MCF 10A (cell line): Measurements from ENCODE around the gene PLVAP. TPM values are rescaled to one million over a fixed set of nuclear protein-coding genes. Genes with fewer than 3 reads are reported as not detected.

Experiments
- BruUV-seq: library from RNA; stranded (reverse); fragments of 400-500 nt; replicated peaks from 2 replicates; lab custom pipeline; 2021; lab: Mats Ljungman, UMichigan
- CTCF ChIA-PET: fragments of 300-600 bp; sonication (Branson Sonifier 250); formaldehyde crosslinking; extraction: SDS; loops from one replicate; lab custom pipeline; 2021; ENCODE audit warnings: antibody characterized with exemption, inconsistent platforms; lab: Yijun Ruan, JAX
- POLR2A ChIA-PET: fragments of 300-600, 350-650 bp; sonication (Branson Sonifier 250); formaldehyde crosslinking; extraction: SDS; loops from one replicate; lab custom pipeline; 2020; ENCODE audit warnings: antibody characterized with exemption, inconsistent platforms; lab: Yijun Ruan, JAX
- DNase-seq: peaks from one replicate; pipeline ENCODE4 v3.0.0-alpha.2; 2018; ENCODE audit not compliant: unreplicated experiment
- H3K27ac Mint-ChIP-seq: one replicate; pipeline ENCODE4 v1.8.0; 2022; ENCODE audit warnings: mild to moderate bottlenecking, low read depth, mixed read lengths; ENCODE audit not compliant: unreplicated experiment
- H3K27me3 Mint-ChIP-seq: one replicate; pipeline ENCODE4 v1.8.0; 2022; ENCODE audit warnings: mixed read lengths; ENCODE audit not compliant: insufficient read depth, unreplicated experiment
- H3K36me3 Mint-ChIP-seq: one replicate; pipeline ENCODE4 v1.8.0; 2022; ENCODE audit warnings: mild to moderate bottlenecking, moderate library complexity, mixed read lengths; ENCODE audit not compliant: insufficient read depth, unreplicated experiment
- H3K4me1 Mint-ChIP-seq: one replicate; pipeline ENCODE4 v1.8.0; 2022; ENCODE audit warnings: mixed read lengths; ENCODE audit not compliant: insufficient read depth, unreplicated experiment
- H3K4me3 Mint-ChIP-seq: one replicate; pipeline ENCODE4 v1.8.0; 2022; ENCODE audit warnings: mild to moderate bottlenecking, moderate library complexity, mixed read lengths; ENCODE audit not compliant: unreplicated experiment
- H3K9me3 Mint-ChIP-seq: one replicate; pipeline ENCODE4 v1.8.0; 2022; ENCODE audit warnings: mixed read lengths; ENCODE audit not compliant: unreplicated experiment
- CTCF ChIP-seq: fragments of 200-600 bp; IDR thresholded peaks from one replicate; pipeline ENCODE4 v1.8.0; 2022; ENCODE audit warnings: antibody characterized with exemption, mild to moderate bottlenecking; ENCODE audit not compliant: unreplicated experiment
- intact Hi-C: fragments of 100-400 bp; cut with micrococcal nuclease; formaldehyde crosslinking; loops from 2 replicates; pipeline ENCODE4 v1.14.1; 2022
- total RNA-seq: library from RNA; stranded (reverse); gene quantifications from 2 replicates; pipeline ENCODE4 v1.2.3, GENCODE V29; 2022

The PLVAP gene
- total RNA-seq, 1 experiment from 2014 or later = not detected

DNA sequence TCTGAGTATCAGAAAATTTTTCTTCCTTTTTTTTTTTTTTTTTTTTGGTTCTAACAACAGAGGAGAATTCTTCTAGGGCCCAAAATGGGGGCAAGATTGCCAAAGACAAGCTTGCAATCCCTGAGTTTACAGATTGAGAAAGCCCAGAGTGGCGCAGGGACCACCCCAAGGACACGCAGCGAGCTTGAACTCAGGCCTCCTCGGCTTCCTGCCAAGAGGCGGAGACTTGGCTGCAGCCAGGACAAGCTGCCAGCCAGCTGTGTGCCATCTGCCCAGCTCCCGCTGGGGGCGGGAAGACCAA, 72.0 kb downstream of the PLVAP start:
- CTCF ChIA-PET = interaction anchor here (0.6 to 2.0 kb wide), 10 partner anchors 8 to 966 kb away, joined by 3 to 13 read pairs (median 4); no protein-coding TSS in a partner anchor

DNA sequence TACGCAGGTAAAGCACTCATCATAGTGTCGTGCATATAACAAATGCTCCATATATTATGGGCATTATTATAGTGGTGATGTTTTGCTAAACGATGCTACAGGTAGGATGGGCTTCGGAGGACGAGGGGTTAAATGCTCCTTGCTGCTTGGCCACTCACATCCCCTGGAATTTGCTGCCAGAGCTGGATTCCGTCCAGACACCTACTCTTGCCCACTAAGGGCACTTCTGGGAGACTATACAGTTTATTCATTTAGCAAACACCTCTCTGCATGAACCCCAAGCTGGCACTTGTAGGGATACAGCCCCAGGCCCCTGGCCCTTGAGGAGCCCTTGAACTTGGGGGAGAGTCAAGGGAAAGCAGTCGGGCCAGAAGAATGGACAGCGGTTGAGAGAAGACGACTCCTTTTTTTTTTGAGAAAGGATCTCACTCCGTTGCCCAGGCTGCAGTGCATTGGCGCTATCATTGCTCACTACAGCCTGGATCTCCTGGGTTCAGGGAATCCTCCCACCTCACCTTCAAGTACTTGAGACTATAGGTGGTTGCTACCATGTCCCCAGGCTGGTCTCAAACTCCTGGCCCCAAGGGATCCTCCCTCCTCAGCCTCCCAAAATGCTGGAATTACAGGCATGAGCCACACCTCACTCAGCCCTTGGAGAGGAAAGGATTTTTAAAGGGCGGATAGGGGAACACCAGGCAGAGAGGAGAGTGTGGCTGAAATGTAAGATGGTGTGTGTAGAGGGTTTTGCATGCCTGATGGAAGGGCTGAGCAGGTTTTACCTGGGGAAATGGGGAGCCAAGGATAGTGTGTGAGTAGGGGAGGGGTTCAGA, 72.5 kb downstream of the PLVAP start:
- H3K4me3 Mint-ChIP-seq = peak overlapping the region; percentile 78
- H3K27me3 Mint-ChIP-seq = no peaks in the 10 kb centered on the region
- H3K4me1 Mint-ChIP-seq = peaks cover 25% of the 10 kb centered on the region
- H3K9me3 Mint-ChIP-seq = no peaks in the 10 kb centered on the region
- POLR2A ChIA-PET = interaction anchor here (0.6 to 10.5 kb wide), 14 partner anchors 8 to 888 kb away, joined by 3 to 152 read pairs (median 4); partner anchors contain the start of genes ANO8, GTPBP3, MPV17L2 and MVB12A
- peak; percentile 61 for DNase-seq
- peak overlapping the region; percentile 55 for H3K27ac Mint-ChIP-seq
- CTCF ChIA-PET = interaction anchor here (0.6 to 2.0 kb wide), 14 partner anchors 8 to 1044 kb away, joined by 3 to 13 read pairs (median 4); partner anchors contain the start of gene CCDC194
- H3K36me3 Mint-ChIP-seq = peaks cover 14% of the 10 kb centered on the region
- no peak for TF ChIP-seq CTCF
- intact Hi-C loops = loop anchor here (1.0 kb wide), 2 partner anchors 8 to 30 kb away; partner anchors contain the start of gene ANO8
- BruUV-seq = no TSS peak

More for the DNA sequence above, 72.0 kb downstream of the PLVAP start:
- intact Hi-C loops = loop anchor here (1.0 kb wide), 2 partner anchors 9 to 29 kb away; partner anchors contain the start of gene ANO8
- no peak for DNase-seq
- H3K27me3 Mint-ChIP-seq = no peaks in the 10 kb centered on the region
- H3K4me3 Mint-ChIP-seq = peak overlapping the region; percentile 78
- peak overlapping the region; percentile 55 for H3K27ac Mint-ChIP-seq
- POLR2A ChIA-PET = interaction anchor here (0.6 to 10.5 kb wide), 15 partner anchors 8 to 888 kb away, joined by 3 to 152 read pairs (median 4); partner anchors contain the start of genes ANO8, GTPBP3, MPV17L2 and MVB12A
- H3K4me1 Mint-ChIP-seq = peaks cover 26% of the 10 kb centered on the region
- BruUV-seq = no TSS peak
- H3K36me3 Mint-ChIP-seq = peaks cover 16% of the 10 kb centered on the region
- H3K9me3 Mint-ChIP-seq = no peaks in the 10 kb centered on the region
- TF ChIP-seq CTCF = no peak

DNA sequence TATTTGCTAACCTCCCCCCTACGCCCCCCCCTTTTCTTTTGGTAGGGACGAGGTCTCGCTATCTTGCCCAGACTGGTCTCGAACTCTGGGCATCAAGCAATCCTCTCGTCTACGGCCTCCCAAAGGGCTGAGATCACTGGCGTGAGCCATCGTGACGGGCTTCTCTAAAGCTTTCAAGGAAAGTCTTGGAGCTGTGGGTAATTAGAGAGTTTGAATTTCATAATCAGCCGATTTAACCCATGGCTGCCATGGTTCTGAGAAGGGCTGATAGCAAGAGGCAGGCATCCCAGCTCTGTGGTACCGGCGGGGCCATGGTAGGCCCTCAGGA, 73.2 kb downstream of the PLVAP start:
- ChIA-PET CTCF (interaction anchor here (0.5 to 2.0 kb wide), 6 partner anchors 11 to 784 kb away, joined by 3 to 9 read pairs (median 4); partner anchors contain the start of gene CCDC194), POLR2A (interaction anchor here (0.6 to 10.5 kb wide), 4 partner anchors 8 to 30 kb away, joined by 3 to 152 read pairs (median 8); partner anchors contain the start of genes ANO8 and GTPBP3)
- intact Hi-C loops = no loop called here
- H3K4me1 Mint-ChIP-seq = peaks cover 21% of the 10 kb centered on the region
- H3K9me3 Mint-ChIP-seq = no peaks in the 10 kb centered on the region
- DNase-seq = peak; percentile 53
- no peak overlapping the region for H3K27ac Mint-ChIP-seq
- TF ChIP-seq CTCF = no peak
- H3K36me3 Mint-ChIP-seq = peaks cover 14% of the 10 kb centered on the region
- BruUV-seq = no TSS peak
- H3K4me3 Mint-ChIP-seq = peak overlapping the region; percentile 65
- no peaks in the 10 kb centered on the region for H3K27me3 Mint-ChIP-seq
